ENCODE measurements around the gene LTC4S.

LTC4S gene

GRCh38 chr5:179796877-179797608 lies 3.3 kb downstream of the LTC4S start:
- DNase-seq = no peak

GRCh38 chr5:179797741-179798140 lies 4.0 kb downstream of the LTC4S start:
- DNase-seq = no peak

- DNase-seq = no peak
These were observed 4.5 kb downstream of the LTC4S start for GRCh38 chr5:179798144-179798770.

GRCh38 chr5:179798771-179799643 lies 5.2 kb downstream of the LTC4S start:
- no peak for DNase-seq

- DNase-seq = no peak
These were observed 5.8 kb downstream of the LTC4S start for GRCh38 chr5:179799644-179799973.

DNA sequence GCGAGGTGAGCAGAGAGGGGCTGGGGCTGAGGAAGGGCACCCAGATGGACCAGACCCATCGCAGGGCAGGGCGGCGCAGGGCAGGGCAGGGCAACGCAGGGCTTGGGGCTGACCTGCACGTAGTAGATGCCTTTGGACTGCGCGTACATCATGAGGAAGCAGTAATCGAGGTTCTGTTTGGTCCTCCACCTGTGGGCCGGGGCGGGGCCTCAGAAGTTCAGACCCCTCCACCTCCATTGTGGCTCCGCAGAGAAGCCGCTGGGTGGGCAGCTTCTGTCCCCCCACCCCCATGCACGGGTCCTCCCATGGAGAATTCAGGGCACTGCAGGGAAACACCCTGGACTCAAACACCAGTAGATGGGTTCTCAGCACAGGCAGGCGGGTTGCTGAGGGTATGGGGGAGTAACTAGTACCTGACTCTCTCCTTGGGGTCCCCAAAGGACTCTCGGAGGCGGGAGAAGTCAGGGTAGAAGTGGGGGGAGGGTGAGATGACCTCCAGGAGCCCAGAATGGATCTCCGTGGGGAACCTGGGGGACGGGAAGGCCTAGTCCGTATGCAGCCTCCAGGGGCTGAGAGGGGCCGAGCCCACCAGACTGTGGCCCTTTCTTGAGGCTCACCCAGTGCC lies 6.4 kb downstream of the LTC4S start:
- DNase-seq = no peak

DNA sequence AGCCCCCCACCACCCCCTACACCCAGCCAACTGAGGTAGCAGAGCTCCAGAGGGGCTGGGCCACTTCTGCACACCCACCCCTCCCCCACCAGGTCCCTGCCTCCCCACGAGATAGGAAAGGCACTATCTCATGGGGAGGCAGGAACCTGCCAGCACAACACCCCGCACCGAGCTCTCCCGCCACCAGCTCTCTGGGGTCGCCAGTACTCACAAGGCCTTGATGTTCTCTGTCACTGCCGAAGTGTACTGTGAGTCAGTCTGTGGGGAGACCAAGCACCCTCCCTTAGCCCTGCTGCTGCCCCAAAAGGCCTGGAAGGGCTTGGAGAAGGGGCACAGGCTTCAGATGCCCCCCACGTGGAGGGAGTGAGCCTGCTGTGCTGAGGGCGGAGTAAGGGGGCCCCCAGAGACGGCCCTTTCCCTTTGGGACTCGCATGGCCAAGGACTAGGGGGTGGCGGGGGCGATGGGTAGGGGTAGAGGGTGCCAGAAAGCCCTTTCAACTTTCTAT lies 7.0 kb downstream of the LTC4S start:
- no peak for DNase-seq

DNA sequence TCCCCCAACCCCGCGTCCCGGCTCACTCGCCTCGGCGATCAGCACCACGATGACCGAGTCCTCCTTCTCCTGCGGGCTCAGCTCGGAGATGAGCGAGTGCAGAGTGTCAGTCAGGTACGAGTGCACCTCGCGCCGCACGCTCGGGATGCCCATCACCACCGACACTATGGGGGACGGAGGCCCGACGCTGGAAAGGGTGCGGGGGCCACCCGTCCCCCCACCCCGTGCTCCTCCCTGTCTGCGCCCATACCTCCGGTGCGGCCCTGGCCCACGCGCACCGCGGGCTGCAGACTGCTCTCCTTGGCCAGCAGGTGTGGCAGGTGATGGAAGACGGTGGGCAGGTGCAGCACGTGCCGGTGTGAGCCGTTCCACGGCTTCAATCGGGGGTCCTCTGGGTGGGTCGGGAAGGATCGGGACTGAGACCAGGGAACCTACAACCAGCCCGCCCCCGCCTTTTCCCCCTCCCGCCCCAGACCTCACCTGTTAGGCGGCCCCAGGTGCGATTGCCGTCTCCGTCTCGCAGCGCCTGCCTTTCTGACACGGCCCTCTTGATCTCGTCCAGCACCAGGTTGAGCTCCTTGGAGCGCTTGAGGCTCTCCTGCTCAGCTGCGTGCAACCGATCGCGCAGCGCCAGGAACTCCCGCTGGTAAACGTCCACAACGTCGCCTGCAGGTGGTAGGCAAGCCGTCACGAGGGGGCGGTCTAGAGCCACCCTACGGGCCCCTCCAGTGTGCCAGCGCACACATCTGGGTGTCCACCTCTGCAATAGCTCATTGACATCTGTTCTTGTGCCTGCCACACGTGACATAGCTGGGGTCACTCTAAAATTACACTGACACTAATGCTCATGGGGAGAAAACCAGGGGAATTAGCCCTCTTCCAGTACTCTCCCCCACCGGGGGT lies 7.8 kb downstream of the LTC4S start:
- DNase-seq = peak; percentile 87

GRCh38 chr5:179802207-179802883 lies 8.6 kb downstream of the LTC4S start:
- no peak for DNase-seq

DNA sequence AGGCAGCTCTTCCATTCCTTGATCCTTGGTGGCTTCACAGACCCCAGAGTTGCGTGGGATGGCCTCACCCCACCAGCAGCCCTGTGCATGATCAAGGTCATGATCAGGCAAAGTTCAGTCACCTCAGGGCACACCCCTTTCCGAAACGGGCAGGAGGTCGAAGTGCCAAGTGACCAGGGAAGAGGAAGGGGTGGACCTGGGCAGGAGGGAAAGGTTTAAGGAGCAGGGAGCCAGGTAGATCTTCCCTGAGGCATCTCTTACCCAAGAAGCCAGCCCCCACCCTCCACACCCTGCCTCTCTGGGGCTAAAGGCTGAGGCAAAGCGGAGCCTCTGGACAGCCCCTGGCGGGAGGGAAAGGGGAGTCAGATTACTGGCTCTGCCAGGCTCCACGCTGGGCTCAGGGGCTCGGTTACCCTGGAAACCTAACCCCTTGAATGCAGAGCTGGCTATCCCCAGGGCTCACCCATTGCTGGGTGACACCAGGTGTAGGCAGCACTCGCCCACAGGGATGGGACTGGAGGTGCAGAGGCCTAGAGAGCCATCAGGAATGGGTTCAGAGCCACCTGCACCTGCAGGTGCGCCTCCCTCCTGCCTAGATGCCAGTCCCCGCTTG lies 9.3 kb downstream of the LTC4S start:
- DNase-seq = no peak

GRCh38 chr5:179803651-179804554 lies 10.1 kb downstream of the LTC4S start:
- DNase-seq = peak; percentile 66

DNA sequence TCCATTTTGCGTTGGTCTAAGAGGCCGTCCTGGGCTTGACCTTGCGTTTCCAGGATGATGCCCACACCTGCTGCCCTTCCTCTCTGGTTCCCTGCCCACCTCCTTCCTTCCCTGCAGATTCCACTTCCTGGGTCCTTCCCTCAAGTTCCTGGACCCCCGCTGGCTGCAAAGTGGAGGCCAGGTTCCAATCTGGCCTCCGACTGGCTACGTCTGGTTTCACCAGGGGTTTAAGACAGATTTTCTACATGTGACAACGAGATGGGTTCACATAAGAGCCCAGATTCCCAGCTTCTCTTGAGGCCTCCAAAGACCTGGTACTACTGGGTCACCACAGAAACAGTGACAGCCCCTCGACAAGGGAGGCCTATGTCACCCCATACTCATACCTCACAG lies 10.8 kb downstream of the LTC4S start:
- no peak for DNase-seq

- no peak for DNase-seq
These were observed 11.3 kb downstream of the LTC4S start for GRCh38 chr5:179805070-179805528.

GRCh38 chr5:179805529-179806249 lies 11.9 kb downstream of the LTC4S start:
- DNase-seq = peak; percentile 37

DNA sequence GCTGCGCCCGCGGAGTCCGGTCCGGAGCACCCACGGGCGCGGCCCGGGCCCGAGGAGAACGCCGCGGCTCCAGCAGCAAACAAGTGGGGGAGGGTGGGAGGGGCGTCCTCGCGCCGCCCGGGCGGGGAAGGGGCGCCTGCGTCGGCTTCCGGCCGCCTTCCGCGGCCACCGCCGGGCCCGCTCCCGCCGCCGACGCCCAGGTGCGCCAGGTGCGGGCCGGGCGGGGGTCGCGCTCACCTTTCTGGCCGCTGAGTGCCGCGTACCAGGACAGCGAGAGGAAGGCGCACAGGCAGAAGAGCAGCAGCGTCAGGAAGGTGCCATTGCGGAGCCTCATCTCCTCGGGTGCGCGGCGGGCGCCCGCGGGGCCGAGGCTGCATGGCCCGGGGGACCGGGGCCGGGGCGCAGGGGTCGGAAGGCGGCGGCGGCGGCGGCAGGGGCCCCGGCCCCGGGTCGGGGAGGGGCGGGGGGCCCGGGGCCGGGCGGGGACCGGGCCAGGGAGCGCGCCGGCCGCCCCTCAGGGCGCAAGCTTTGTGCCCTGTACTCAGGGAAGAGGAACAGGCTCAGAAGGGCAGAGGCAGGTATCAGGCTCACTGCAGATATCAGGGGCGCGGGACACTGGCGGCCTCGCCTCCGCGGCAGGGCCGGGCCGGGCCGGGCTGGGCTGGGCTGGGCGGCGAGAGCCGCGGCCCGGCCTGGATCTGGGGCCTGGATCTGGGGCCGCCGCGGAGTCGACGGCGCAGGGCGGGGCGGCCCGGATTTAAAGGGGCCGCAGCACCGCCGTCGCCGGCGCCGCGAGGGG lies 12.7 kb downstream of the LTC4S start, which contains the start of gene MGAT4B:
Gene MGAT4B (minus strand): TSS at position 617 of the 799 bp plus-strand sequence. CDS start 283 bp downstream, at position 334.
- peak; percentile 68 for DNase-seq

DNA sequence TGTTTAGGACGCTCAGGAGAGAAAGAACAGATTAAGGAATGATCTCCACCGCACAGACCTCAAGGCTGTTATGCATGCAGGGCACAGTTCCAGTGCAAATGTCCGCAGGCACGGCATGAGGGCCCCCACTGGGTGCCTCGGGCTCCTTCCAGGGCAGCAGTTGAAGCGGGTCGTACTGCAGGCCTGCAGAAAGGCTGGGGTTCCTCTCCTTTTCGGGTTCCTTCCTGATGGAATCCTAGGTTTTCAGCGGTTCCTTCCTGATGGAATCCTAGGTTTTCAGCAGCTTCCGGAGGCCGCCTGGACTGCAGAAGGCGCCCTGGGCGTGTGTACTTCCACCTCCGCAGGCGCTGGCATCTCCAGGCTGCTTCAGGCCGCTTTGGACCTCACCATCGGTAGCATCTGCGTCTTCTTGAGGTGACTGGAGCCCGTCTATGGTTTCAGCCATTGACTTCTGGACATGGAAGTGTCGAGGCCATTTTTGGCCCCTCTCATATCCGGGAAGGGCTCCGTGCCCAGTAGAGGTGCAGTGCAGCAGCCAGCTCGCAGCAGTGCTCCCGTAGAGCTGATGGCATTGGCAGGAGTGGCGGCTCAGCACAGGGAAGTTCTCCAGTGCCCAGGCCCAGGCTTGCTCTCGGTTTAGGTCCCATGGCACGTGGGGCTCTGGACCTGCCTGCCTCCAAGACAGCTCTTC lies 18.5 kb downstream of the LTC4S start:
- no peak for DNase-seq

DNA sequence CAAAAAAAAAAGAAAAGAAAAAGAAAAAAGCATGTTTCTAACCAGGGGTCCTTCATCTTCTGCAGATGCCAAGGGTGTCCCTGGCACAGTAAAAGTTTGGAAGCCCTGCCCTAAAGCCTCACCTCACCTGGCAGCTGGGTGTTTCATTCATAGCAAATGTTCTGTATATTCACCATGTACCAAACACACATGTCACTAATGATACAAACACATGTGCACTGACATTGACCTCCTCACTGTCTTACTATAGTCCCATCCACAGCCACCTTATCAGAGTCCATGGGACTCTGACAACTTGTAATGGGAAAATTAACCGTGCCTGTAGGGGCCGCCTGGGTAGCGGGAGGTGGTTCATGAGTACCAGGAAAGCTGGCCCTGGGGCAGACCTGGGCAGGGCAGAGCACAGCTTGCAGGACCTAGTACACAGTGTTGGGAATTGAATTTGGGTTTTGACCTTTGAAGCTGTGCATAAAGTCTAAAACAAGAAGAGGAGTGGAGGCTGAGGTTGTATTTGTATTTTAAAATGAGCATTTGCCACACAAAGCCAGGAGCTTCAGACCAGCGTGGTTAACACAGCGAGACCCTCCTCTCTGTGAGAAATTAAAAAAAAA lies 19.3 kb downstream of the LTC4S start:
- DNase-seq = no peak
